Stomach (tissue), 4 donors: ENCODE measurements around the gene LARP1.

Source experiments
- EP300 ChIP-seq: sonication (generic); formaldehyde crosslinking; IDR thresholded peaks from one replicate; pipeline ENCODE4 v1.6.1; 2017; ENCODE audit warnings: antibody characterized with exemption
- POLR2AphosphoS5 ChIP-seq, 3 donors: sonication (generic); formaldehyde crosslinking; IDR thresholded peaks; one replicate each; pipeline ENCODE4 v1.6.1; 2016; ENCODE audit warnings: antibody characterized with exemption in 3 of 3

GRCh38 chr5:154834053-154834452 is 78.9 kb downstream of the LARP1 start:
- TF ChIP-seq EP300 (no peak), POLR2AphosphoS5 (IDR thresholded peaks at IDR 0.05) (no peak)
